GM12892 (cell line): ENCODE data around the gene SUDS3.

Experiments
- POLR2A ChIP-seq: IDR thresholded peaks from 2 replicates; pipeline ENCODE4 v1.6.1; 2011; ENCODE audit warnings: low read depth, low read length, control low read depth
- TAF1 ChIP-seq: IDR thresholded peaks from 2 replicates; pipeline ENCODE4 v1.6.1; 2011; ENCODE audit warnings: low read depth, mild to moderate bottlenecking, control low read depth, low read length, borderline replicate concordance

- TF ChIP-seq TAF1 (no peak), POLR2A (no peak)
These were observed 49.0 kb upstream of the SUDS3 start for GRCh38 chr12:118327391-118327790.
